Natural killer cell treated with Interleukin-12 subunit alpha and Interleukin-12 subunit beta and Interleukin-15 and Interleukin-18, amount 100 ng/mL, for 72 hours (primary cell): ENCODE results near the gene ITIH3. TPM values are rescaled to one million over a fixed set of nuclear protein-coding genes. Genes with fewer than 3 reads are reported as not detected.
A peak's percentile ranks its signal among the peaks of the same experiment; 100 is the strongest.

Experiments used
- ATAC-seq, 2 donors: fragments of 150-1000 bp; cut with Tn5 transposase in 1 of 2; sonication (Bioruptor Pico), chemical (Tn5 transposase) in 1 of 2; 2 replicates each; pipeline ENCODE4 v1.10.0; 2021
- DNase-seq: peaks from one replicate; pipeline ENCODE4 v3.0.0; 2022; ENCODE audit warnings: low spot score
- H3K27ac Mint-ChIP-seq, 2 donors: 1 replicate in 1 of 2; 2 replicates in 1 of 2; pipeline ENCODE4 v1.8.0; 2022; ENCODE audit warnings: mixed read lengths in 2 of 2, mild to moderate bottlenecking in 1 of 2, moderate library complexity in 1 of 2
- H3K27me3 Mint-ChIP-seq, 2 donors: 1 replicate in 1 of 2; 2 replicates in 1 of 2; pipeline ENCODE4 v1.8.0; 2022; ENCODE audit warnings: mixed read lengths in 2 of 2
- H3K36me3 Mint-ChIP-seq: one replicate; pipeline ENCODE4 v1.8.0; 2022; ENCODE audit warnings: mixed read lengths
- H3K4me1 Mint-ChIP-seq, 2 donors: 1 replicate in 1 of 2; 2 replicates in 1 of 2; pipeline ENCODE4 v1.8.0; 2022; ENCODE audit warnings: low read depth in 2 of 2, mixed read lengths in 2 of 2, mild to moderate bottlenecking in 1 of 2
- H3K4me3 Mint-ChIP-seq: one replicate; pipeline ENCODE4 v1.8.0; 2022; ENCODE audit warnings: mixed read lengths
- H3K9me3 Mint-ChIP-seq: 2 replicates; pipeline ENCODE4 v1.8.0; 2022; ENCODE audit warnings: mixed read lengths
- total RNA-seq, 2 donors: library from RNA; stranded (reverse); gene quantifications; one replicate each; pipeline ENCODE4 v1.2.3, GENCODE V29; 2022

Gene ITIH3
- total RNA-seq, 2 donors from 2014 or later = not detected

DNA sequence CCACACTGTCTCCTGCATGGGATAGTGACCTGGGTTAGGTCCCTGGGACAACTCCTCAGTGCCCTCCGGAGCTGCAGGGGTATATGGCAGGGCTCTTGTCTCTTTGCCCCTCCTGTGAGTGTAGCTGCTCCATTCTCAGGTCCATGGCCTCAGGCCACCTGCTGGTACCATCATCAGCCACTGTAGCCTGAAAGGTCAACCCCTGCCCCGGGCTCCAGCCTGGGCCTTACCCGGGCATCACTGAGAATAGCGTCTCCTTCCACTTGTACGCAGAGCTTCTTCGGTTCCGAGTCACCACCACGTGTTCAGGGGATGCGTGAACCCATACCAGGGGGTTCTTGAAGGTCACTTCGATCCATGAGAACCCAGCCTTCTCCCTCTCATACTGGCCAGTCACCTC is 22.1 kb downstream of the ITIH3 start:
- DNase-seq (no peak), ATAC-seq (no peak)
- no peaks in the 10 kb centered on the region for H3K36me3 Mint-ChIP-seq
- no peak overlapping the region for H3K27ac Mint-ChIP-seq
- H3K27me3 Mint-ChIP-seq = no peaks in the 10 kb centered on the region
- H3K4me3 Mint-ChIP-seq = no peak overlapping the region
- no peaks in the 10 kb centered on the region for H3K9me3 Mint-ChIP-seq
- no peaks in the 10 kb centered on the region for H3K4me1 Mint-ChIP-seq

DNA sequence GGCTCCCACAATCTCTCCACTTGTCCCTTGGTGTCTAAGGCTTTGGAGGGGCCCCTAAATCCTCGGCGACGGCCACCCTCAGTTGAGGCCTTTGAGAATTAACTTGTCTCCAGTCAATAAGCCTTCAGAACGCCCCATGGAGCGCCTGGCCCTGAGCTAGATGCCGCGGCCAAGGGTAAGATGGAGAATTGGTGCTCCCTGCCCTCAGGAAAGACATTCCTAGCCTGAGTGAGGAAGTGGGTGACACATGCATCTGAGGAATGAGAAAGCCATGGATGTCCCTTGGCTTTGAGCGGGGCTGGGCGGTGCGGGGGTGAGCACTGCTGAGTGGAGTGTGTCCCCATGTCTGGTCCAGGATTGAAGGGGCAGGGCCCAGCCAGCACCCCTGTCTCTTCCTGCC is 22.6 kb downstream of the ITIH3 start:
- no peaks in the 10 kb centered on the region for H3K36me3 Mint-ChIP-seq
- ATAC-seq = no peak
- DNase-seq = no peak
- no peaks in the 10 kb centered on the region for H3K27me3 Mint-ChIP-seq
- H3K9me3 Mint-ChIP-seq = no peaks in the 10 kb centered on the region
- H3K27ac Mint-ChIP-seq = no peak overlapping the region
- H3K4me1 Mint-ChIP-seq = no peaks in the 10 kb centered on the region
- no peak overlapping the region for H3K4me3 Mint-ChIP-seq

DNA sequence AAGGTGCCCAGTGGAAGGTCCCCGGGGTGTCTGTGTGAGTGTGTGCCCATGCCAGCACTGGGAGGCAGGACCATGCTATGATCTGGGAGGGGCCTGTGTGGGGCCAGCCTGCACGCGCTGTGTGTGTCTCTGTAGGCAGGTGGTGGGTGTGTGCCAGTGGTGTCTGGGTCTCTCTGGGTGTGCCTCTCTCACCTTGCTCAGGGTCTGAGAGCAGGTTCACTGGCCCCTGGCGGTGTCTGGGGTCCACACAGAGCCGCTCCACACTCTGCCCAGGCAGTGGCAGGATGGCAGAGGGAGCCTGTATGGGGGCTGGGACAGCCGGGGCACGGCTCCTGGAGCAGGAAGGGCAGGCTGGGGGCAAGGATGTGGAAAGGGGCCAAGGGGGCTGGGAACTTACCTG is 23.3 kb downstream of the ITIH3 start:
- Mint-ChIP-seq H3K4me1 (no peaks in the 10 kb centered on the region), H3K27me3 (no peaks in the 10 kb centered on the region), H3K9me3 (no peaks in the 10 kb centered on the region), H3K4me3 (no peak overlapping the region), H3K27ac (no peak overlapping the region), H3K36me3 (no peaks in the 10 kb centered on the region)
- ATAC-seq (peak in 1 of 2 donors; percentile 10), DNase-seq (no peak)

DNA sequence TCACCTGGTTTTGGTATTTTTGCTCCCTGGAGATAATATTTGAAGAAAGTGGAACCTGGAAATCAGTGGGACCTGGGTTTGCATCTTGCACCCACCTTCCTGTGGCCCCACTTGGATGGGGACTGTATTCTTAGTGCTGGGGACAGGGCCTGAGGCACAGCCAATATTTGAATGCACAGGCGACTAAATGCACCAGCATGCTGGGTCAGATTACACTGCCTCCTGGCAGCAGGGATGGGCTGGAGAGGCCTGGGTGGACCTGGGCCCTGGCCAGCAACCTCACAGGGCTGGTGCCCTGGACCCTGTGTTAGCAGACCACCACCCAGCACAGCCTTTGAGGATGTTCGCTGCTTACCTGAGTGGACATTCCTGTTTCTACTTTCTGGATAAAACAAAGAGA is 25.3 kb downstream of the ITIH3 start:
- H3K27me3 Mint-ChIP-seq = no peaks in the 10 kb centered on the region
- H3K9me3 Mint-ChIP-seq = no peaks in the 10 kb centered on the region
- H3K4me3 Mint-ChIP-seq = no peak overlapping the region
- ATAC-seq (no peak), DNase-seq (no peak)
- H3K36me3 Mint-ChIP-seq = no peaks in the 10 kb centered on the region
- H3K27ac Mint-ChIP-seq = no peak overlapping the region
- H3K4me1 Mint-ChIP-seq = no peaks in the 10 kb centered on the region

DNA sequence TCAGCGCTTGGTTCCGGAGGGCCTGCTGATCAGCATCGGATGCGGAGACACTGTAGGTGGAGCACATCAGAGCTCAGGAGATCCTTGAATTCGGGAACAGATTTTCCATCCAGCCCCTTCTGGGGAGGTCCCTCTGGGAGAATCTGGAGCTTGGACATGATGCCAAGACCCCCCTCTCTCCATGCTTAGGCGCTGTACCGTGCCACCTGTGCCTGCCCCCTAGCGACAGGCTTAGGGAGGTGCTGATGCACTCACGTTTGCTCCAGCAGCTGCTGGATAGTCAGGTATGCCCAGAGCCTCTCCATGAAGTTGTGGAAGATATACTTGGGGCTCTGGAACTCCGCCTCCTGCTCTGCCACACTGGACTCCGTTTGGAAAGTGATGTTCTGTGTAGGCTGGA is 26.1 kb downstream of the ITIH3 start:
- Mint-ChIP-seq H3K27me3 (no peaks in the 10 kb centered on the region), H3K36me3 (no peaks in the 10 kb centered on the region), H3K9me3 (no peaks in the 10 kb centered on the region), H3K4me1 (no peaks in the 10 kb centered on the region), H3K27ac (no peak overlapping the region), H3K4me3 (no peak overlapping the region)
- ATAC-seq (peak in 1 of 2 donors; percentile 8), DNase-seq (no peak)

DNA sequence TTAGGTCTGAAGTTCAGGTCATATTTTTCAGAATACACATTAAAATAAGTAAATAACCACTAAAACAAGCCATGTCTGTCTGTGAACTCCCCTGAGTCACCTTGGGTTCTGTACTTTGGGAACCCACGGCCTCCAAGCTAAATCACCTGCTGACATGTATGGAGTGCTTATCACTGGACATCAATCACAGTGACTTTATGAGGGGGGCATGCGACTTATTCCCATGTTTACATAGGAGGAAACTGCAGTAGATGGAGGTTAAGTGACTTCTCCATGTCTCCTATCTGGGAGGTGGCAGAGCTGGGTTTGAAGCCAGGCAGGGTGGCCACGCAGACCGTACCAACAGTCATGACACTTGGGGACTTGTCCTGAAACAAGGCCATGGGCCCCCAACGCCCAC is 27.8 kb downstream of the ITIH3 start:
- Mint-ChIP-seq H3K4me1 (no peaks in the 10 kb centered on the region), H3K4me3 (no peak overlapping the region), H3K9me3 (no peaks in the 10 kb centered on the region), H3K36me3 (no peaks in the 10 kb centered on the region), H3K27me3 (no peaks in the 10 kb centered on the region), H3K27ac (no peak overlapping the region)
- DNase-seq = no peak
- ATAC-seq = no peak

DNA sequence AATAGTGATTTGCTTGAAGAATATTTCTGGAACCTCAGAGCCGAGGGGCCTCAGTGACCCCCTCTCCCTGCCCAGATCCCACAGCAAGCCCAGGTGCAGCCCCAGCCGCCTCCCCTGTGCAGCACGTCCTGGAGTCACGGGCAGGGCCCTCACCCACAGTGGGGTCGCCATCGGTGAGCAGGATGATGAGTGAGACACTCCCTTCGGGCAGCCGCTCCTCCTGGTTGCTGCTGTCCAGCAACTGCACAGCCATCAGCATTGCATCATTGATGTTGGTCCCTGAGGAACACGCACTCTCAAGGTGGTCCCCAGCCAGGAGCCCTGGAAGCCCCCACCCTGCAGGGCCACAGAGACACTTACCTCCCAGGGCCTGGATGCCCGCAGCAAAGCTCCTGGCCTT is 29.4 kb downstream of the ITIH3 start:
- H3K27me3 Mint-ChIP-seq = no peaks in the 10 kb centered on the region
- no peaks in the 10 kb centered on the region for H3K9me3 Mint-ChIP-seq
- H3K27ac Mint-ChIP-seq = no peak overlapping the region
- no peak overlapping the region for H3K4me3 Mint-ChIP-seq
- no peaks in the 10 kb centered on the region for H3K36me3 Mint-ChIP-seq
- H3K4me1 Mint-ChIP-seq = no peaks in the 10 kb centered on the region
- no peak for ATAC-seq
- no peak for DNase-seq

DNA sequence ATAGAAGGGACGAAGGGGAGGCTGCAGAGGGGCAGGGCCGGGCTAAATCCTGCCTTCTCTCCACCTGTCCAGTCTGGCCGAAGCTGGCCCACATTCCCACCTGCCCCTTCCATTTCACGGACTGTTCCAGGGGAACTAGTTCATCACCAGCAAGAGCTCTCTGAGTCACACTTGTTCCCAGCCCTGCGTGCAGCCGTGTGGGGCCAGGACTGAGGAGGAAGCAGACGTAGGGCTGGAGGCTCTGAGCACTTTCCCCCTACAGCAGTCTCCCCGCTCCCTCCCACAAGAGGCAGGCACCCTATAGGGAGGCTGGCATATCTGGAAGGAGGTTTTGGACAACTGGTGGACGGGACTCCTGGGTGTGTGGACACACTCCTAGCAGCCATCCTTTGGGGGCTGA is 32.8 kb downstream of the ITIH3 start:
- ATAC-seq (no peak), DNase-seq (no peak)
- H3K36me3 Mint-ChIP-seq = no peaks in the 10 kb centered on the region
- H3K9me3 Mint-ChIP-seq = no peaks in the 10 kb centered on the region
- peaks cover 0 to 4% of the 10 kb centered on the region in 2 donors for H3K4me1 Mint-ChIP-seq
- H3K27me3 Mint-ChIP-seq = no peaks in the 10 kb centered on the region
- no peak overlapping the region for H3K4me3 Mint-ChIP-seq
- H3K27ac Mint-ChIP-seq = no peak overlapping the region

DNA sequence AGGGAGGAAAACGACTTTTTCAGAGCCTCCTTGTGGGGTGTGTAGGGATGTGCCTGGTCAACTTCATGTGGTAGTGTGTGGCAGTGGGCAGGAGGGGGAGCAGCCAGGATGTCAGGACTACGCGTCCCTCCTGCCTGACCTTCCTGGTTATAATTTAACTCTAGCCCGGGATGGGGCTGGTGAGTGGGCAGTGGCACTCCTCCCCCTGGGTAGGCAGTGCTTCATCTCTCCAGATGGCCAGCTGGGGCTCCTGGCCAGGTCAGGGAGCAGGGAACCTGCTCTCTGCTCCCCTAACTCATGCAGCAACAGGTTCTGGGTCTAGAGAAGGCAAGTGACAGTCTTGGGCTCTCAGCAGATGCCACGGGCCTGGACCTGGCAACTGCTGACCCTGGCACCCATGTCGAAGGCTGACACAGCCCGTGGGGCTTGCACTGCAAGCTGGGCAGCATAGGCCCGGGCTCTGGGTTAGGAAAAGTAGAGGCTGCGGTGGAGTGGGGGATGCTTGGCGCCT is 33.3 kb downstream of the ITIH3 start:
- H3K4me1 Mint-ChIP-seq = peaks cover 0 to 4% of the 10 kb centered on the region in 2 donors
- H3K27me3 Mint-ChIP-seq = no peaks in the 10 kb centered on the region
- no peak for ATAC-seq
- H3K36me3 Mint-ChIP-seq = no peaks in the 10 kb centered on the region
- no peak overlapping the region for H3K4me3 Mint-ChIP-seq
- no peak for DNase-seq
- no peak overlapping the region for H3K27ac Mint-ChIP-seq
- H3K9me3 Mint-ChIP-seq = no peaks in the 10 kb centered on the region

DNA sequence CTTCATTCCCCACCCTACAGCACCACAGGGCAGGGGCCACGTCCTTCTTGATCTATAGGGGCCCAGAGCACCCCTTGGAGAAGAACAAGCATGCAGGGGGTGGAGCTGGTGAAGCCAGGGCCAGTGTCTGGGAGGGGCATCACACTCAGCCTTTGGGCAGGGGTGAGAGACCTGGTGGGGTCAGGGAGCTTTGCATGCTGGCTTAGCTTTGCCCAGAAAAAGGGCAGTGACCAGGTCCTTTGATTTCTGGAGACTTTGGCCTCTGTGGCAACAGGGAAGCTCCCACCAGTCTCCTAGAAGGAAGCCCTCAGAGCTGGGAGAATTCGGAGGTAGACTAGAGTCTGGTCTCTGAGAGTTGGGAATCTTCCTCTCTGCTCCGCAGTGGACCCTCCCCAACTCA is 34.9 kb downstream of the ITIH3 start:
- Mint-ChIP-seq H3K4me3 (no peak overlapping the region), H3K27ac (no peak overlapping the region), H3K9me3 (no peaks in the 10 kb centered on the region), H3K27me3 (no peaks in the 10 kb centered on the region), H3K4me1 (peaks cover 0 to 4% of the 10 kb centered on the region in 2 donors), H3K36me3 (no peaks in the 10 kb centered on the region)
- no peak for DNase-seq
- no peak for ATAC-seq

DNA sequence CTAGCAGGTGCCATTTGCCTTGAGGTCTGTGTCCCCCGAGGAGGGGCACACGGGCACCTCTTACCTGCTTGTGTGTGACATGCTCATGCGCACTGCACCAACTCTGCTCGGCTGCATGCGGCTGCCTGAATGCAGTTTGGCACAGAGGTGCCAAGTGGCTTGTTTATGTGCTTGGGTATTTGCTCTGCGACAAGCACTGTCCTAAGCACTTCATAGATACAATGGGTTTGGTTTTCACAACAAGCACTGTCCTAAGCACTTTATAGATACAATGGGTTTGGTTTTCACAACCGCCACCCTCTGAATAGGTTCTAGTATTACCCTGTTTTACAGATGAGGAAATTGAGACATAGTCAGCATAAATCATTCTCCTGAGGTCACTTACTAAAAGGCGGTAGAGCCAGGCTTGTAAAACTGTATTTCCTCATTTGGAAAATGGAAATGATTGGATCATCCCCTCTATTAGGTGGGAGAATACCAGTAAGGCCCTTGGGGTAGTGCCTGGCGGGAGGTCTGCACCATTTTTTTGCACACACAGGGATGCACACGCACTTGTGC is 35.4 kb downstream of the ITIH3 start:
- ATAC-seq (no peak), DNase-seq (no peak)
- no peaks in the 10 kb centered on the region for H3K36me3 Mint-ChIP-seq
- no peak overlapping the region for H3K4me3 Mint-ChIP-seq
- H3K4me1 Mint-ChIP-seq = peaks cover 0 to 4% of the 10 kb centered on the region in 2 donors
- H3K27me3 Mint-ChIP-seq = no peaks in the 10 kb centered on the region
- H3K27ac Mint-ChIP-seq = no peak overlapping the region
- no peaks in the 10 kb centered on the region for H3K9me3 Mint-ChIP-seq

DNA sequence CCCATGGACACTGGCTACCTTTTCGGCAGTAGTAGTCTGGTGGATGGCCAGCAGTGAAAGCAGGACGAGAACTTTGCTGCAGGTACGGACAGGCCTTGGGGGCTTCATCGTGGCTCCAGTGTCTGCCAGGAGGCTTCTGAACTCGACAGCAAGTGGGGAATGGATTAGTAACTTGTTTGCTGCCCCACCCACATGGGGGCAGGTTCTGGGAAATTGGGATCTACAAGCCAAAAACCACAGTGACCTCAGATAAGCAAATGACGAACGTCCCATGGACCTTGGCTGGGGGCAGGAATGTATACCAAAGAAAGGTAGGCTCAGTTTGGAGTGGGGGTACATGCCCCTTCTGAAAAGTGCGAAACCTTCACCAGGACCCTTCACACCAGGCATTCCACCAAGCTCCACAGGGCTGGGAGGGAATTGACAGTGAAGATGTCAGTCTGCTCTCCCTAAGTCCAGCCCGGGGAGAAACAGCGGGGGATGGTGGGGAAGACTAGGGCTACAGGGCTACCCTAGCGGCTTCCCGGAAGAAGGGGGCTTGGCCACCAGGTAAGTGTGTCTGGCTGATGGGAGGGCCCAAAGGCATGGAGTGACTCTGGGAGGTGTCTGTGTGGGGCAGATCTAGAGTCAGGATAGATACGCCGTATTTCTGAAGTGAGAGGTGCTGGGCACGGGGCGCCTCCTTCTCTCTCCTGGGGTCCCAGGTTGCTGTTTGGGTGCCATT is 36.1 kb downstream of the ITIH3 start, which contains the start of gene ITIH4:
Gene ITIH4 (minus strand): TSS at position 138 of the 724 bp plus-strand sequence. CDS start 30 bp downstream, at position 108.
- Mint-ChIP-seq H3K4me3 (no peak within 1 kb of the TSS), H3K27ac (no peak within 1 kb of the TSS)
- ATAC-seq = no peak

DNA sequence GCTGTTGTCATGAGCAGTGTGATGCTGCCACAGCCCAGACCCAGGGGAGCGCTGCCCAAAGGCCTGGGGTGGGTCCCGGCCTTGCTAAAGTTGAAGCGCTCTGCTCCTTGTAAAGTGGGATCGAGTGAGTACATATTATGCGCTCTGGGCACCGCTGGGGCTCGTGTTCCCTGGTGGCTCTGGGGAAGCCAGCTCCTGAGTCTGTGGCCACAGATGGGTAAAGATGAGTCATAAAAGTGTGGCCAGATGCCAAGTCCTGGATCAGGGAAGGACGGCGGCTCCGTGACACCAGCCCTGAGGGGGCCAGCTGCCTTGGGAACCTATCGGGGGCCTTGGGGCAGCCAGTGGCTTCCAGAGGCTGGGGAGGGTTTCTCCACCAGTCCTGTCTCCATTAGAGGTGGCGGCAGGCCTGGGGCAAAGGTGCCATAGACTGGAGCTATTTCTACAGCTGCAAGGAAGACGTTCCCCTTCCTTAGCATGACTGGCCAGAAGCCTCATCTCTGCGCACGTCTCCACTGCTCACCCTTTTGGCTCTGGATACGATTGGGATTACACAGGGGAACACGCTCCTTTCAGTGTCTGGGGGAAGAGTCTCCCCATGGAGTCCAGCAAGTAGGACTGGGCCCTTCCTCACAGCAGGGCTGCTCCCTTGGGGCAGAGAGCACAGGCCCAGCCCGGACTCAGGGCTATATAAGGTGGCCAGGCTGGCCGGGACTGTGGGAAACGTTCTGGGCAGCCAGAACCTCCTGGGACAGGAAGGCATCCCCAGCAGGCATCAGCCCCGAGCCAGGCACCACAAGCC is 37.1 kb downstream of the ITIH3 start:
- H3K27ac Mint-ChIP-seq = no peak overlapping the region
- ATAC-seq (no peak), DNase-seq (no peak)
- no peaks in the 10 kb centered on the region for H3K9me3 Mint-ChIP-seq
- H3K4me1 Mint-ChIP-seq = peaks cover 4 to 9% of the 10 kb centered on the region in 2 donors
- no peaks in the 10 kb centered on the region for H3K36me3 Mint-ChIP-seq
- H3K27me3 Mint-ChIP-seq = no peaks in the 10 kb centered on the region
- H3K4me3 Mint-ChIP-seq = no peak overlapping the region

More for the DNA sequence above, 36.1 kb downstream of the ITIH3 start, which contains the start of gene ITIH4:
- no peaks in the 10 kb centered on the region for H3K36me3 Mint-ChIP-seq
- H3K27me3 Mint-ChIP-seq = no peaks in the 10 kb centered on the region
- H3K9me3 Mint-ChIP-seq = no peaks in the 10 kb centered on the region
- peaks cover 0 to 4% of the 10 kb centered on the region in 2 donors for H3K4me1 Mint-ChIP-seq
- DNase-seq = no peak

DNA sequence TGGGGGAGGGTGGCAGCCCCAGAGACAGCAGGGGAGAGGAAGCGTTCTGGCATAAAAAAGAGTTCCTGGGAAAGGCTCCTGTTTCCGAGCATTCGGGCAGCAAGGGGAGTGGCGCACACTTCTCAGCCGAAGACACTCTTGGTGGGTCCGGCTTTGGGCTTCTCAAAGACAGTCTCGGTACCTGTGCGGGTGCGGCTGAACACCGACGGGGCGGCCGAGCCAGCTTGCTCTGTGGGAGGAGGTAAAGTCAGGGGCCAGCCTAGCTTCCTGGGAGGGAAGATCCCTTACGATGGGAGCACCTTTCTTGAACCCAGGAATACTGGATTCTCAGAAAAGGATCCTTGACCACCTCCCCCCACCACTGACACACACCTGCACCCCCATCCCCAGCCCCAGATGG is 38.6 kb downstream of the ITIH3 start:
- no peaks in the 10 kb centered on the region for H3K27me3 Mint-ChIP-seq
- H3K36me3 Mint-ChIP-seq = no peaks in the 10 kb centered on the region
- DNase-seq (no peak), ATAC-seq (no peak)
- H3K27ac Mint-ChIP-seq = no peak overlapping the region
- no peak overlapping the region for H3K4me3 Mint-ChIP-seq
- H3K9me3 Mint-ChIP-seq = no peaks in the 10 kb centered on the region
- H3K4me1 Mint-ChIP-seq = peaks cover 19 to 22% of the 10 kb centered on the region in 2 donors
